ENCODE data around the gene CDKL5.
"Not testable (repeated sequence)": the region's sequence is repeated elsewhere in the genome, so short reads cannot be mapped to it uniquely, and the experiment has no call there.

CDKL5 gene

DNA sequence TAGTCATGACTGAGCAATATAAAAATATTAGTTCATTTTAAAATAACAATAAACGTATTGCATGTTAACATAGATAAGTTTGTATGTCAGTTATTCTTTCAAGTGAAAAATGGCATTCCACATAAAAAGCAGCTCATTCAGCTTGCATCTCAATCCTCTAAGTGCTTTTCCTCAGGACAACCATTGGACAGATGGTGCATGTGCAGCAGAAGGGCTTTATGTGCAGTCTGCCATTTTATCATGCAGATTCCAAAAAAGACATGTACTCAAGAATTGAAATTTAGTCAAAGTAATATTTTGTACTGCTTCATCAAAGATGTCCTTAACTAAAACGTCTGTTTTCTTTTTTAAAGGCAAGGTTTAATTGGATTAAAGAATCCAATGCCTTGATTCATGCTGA, 153.1 kb downstream of the CDKL5 start:
- DNase-seq = no peak

GRCh38 chrX:18579495-18579894, 154.1 kb downstream of the CDKL5 start:
- DNase-seq = no peak

- DNase-seq = no peak
These were observed 157.6 kb downstream of the CDKL5 start for GRCh38 chrX:18582910-18583493.

DNA sequence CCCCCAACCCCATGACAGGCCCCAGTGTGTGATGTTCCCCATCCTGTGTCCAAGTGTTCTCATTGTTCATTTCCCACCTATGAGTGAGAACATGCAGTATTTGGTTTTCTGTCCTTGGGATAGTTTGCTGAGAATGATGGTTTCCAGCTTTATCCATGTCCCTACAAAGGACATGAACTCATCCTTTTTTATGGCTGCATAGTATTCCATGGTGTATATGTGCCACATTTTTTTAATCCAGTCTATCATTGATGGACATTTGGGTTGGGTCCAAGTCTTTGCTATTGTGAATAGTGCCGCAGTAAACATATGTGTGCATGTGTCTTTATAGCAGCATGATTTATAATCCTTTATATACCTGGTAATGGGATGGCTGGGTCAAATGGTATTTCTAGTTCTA, 163.9 kb downstream of the CDKL5 start:
- DNase-seq = not testable (repeated sequence)

DNA sequence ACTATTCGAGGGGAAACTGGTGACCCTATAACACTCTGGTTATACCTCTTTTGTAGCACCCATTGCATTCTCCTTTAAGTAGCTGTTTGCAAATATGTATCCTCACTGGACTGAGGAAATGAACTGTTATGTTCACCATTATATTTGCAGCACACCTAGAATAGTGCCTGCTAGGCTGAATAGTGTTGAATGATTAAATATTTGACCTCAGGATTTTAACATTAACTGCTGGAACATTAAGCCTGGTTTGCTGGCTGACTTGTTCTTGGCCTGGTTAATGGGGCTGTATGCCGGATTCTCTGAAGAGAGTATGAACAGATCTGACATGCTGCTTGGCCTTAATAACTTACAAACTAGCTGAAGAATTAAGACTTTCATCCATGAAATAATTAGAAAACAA, 166.4 kb downstream of the CDKL5 start:
- no peak for DNase-seq

DNA sequence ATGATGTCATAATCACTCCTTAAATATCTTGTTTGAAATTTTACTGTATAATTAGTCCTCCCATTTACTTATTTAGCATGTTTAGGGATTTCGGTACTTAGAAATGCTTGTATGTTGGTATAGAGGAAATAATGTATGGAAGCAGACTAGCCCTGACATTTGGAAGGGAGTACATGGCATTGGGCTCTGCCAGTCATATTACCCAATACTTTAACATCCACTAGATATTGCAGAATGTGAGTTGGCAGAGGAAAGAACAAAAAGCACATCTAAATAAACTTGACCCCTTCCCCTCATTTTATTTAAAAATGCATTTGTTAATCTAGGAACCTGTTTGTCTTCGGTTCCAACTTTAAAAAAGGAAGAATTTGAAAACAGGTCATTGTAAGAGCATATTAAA, 168.7 kb downstream of the CDKL5 start:
- DNase-seq = no peak

DNA sequence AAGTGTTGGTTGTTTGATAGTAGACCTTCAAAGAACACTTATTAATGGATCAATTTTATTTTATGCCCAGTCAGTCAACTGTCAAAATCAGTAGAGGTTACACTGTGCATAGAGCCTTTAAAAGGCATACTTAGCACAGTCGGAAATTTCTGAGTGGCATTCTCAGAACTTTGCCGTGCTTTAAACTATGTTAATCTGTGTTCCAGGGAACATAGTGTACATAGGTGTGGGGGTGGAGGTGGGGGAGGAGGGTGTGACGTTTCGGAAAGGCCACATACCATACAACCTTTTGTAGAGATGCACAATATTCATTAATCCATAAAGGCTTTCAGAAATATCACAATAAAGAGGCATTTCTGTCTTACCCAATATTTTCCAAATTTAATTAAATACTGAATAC, 170.7 kb downstream of the CDKL5 start:
- no peak for DNase-seq

DNA sequence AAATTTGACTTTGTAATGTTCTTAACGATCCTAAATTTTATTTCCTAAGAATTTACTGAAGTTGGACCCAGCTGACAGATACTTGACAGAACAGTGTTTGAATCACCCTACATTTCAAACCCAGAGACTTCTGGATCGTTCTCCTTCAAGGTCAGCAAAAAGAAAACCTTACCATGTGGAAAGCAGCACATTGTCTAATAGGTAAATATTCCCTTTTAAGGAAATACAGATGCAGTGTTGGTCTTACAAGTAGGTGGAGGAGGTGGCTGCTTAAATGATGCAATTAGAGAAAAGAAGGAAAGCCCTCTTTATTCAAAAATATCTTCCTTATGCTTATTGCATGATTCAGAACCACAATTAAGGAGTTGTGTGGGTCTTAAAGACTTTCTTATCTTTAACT, 173.0 kb downstream of the CDKL5 start:
- DNase-seq = no peak

DNA sequence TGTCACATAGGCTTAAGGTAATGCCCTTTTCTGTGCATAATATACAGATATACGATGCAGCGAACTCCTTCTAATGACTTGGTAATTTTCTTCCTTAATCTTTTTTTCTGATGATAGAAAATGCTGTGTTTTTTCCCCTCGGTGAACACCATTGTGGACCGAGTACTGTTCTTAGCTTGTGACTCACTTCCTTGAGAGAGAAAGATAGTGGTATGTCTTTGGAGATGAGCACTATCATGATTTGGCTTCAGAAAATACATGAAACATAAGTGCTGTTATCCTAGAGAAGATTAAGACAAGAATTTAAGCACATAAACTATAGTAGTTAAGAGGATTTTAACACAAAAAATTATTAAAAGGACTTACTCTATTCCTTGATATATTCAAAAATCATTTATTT, 182.6 kb downstream of the CDKL5 start:
- DNase-seq = no peak

DNA sequence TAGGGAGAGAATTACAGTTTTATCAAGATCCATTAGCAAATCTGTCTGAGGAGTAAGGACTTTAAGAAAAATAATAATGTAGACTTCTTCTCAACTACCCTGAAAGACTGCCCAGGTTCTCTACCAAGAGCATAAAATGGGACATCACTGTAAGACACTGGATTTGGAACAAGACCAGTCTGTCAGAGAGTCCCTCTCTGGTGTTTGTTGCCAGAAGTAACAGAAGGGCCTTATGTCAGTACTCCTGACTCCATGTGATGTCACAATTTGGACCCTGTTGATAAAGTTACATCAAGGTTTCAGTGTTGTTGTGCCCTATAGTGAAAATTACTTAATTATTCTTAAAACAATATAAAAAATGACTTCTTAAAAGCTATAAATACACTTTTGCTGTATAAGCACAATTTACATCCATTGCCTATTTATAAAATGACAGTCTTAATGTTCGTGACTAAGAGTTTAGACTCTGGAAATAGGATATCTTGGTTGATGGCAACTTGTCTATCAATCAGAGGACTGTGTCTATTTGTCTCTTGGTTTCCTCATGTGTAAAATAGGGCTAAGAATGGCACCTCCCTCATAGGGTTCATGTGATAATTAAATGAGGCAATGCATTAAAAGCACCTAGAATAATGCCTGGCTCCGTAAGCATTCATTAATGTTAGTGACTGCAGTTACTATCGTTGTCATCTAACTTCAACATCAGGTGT, 188.7 kb downstream of the CDKL5 start:
- DNase-seq = no peak

DNA sequence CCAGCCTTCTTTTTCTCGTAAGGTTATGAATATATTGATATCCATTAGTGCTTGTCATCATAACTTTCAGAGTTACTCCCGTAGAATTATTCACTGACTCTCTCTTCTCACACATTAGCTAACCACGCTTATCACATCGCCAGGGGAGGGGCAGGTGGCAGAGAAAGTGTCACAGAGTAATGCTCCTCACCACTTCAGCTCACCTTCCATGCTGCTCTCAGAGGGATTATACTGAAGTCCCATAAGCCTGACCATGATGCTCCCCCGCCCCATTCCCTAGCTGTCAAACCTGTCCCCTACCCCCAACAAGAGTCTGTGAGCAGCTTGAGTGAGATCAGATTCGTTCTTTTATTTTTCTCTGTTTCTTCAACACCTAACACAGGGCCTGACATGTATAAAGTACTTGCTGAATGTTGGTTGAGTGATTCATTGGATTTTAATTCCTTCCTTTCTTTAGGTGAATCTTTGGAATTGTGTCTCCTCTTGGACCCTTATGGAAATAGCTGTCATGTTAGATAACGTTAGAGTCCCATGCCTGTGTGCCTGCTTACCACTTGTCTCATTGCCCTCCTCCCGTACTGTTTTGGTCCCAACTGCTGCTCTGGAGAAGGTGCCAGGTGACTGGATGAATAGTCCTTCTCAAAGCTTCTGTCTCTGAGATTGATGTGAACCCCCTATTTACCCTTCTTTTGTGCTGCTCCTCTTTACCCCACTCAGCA, 191.4 kb downstream of the CDKL5 start:
- no peak for DNase-seq

GRCh38 chrX:18617407-18617750, 192.0 kb downstream of the CDKL5 start:
- no peak for DNase-seq

- no peak for DNase-seq
These were observed 193.9 kb downstream of the CDKL5 start for GRCh38 chrX:18619288-18619687.

DNA sequence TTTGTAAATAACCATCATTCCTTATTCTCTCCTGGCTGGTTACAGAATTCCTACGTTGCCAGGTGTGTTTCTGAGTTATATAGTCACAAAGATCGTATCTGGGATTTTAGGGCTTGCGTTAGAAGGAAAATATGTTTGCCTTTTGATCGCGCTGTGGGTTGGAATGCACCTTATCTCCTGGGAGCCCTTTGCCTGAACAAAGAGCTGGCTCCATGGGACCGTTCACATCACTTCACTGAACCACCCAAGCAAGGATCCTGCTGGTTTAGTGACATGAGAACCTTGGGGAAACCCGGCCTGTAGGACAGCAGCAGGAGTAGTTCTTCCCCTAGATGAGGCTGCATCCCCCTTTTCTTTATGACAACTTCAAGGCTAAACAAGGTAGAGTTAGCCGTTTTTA, 194.9 kb downstream of the CDKL5 start:
- no peak for DNase-seq

GRCh38 chrX:18624599-18624998, 199.2 kb downstream of the CDKL5 start:
- DNase-seq = no peak

GRCh38 chrX:18630934-18631333, 205.5 kb downstream of the CDKL5 start:
- DNase-seq = no peak

DNA sequence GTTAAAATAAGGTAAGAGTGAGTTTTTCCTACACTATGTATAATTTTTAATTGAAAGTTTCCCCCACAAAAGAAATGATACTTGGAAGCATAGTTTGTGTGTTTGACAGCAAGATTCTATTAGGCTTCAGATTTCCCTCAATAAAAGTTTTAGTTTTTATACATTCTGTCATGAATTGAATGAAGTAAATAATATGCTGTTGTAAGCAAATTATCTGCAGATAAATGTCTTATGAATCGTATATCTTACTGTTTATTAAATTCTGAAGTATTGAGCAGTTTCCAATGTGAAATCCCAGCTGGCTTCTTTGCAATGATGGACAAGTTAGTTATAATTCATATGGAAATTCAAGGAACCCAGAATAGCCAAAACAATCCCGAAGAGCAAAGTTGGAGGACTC, 213.0 kb downstream of the CDKL5 start:
- DNase-seq = no peak

DNA sequence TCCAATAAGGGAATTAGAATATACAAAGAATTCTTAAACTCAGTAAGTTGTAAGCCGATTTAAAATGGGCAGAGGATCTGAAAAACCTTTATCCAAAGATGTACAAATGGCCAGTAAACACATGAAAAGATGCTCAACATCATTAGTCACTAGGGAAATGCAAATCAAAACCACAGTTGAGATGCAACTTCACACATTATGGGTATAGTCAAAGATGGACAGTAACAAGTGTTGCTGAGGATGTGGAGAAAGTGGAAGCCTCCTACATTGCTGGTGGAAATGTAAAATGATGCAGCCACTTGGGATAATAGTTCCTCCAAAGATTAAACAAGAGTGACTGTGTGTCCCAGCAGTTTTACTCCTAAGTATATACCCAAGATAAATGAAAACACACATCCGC, 213.9 kb downstream of the CDKL5 start:
- no peak for DNase-seq

GRCh38 chrX:18640686-18641085, 215.3 kb downstream of the CDKL5 start:
- peak; percentile 49 for DNase-seq

GRCh38 chrX:18643243-18643642, 217.8 kb downstream of the CDKL5 start:
- DNase-seq = peak; percentile 38

DNA sequence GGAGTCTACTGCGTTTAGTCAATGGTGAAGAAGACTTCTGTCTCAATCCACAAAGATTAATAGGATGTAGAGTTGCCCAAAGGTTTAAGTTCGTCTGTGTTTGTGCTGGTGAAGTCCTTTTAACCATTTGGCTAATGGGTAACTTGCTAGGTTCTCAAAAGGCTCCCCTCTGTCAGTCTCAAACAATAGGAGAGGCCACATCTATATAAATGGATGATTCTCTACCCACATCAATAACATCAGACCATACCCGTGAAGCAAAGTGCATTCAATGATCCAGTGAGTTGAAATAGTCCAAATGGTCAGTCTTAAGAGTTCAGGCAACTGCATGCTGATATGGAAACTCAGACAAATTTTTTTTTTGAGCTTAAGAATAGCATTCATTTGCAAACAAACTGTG, 218.4 kb downstream of the CDKL5 start:
- no peak for DNase-seq

- no peak for DNase-seq
These were observed 222.2 kb downstream of the CDKL5 start for GRCh38 chrX:18647621-18648020.

DNA sequence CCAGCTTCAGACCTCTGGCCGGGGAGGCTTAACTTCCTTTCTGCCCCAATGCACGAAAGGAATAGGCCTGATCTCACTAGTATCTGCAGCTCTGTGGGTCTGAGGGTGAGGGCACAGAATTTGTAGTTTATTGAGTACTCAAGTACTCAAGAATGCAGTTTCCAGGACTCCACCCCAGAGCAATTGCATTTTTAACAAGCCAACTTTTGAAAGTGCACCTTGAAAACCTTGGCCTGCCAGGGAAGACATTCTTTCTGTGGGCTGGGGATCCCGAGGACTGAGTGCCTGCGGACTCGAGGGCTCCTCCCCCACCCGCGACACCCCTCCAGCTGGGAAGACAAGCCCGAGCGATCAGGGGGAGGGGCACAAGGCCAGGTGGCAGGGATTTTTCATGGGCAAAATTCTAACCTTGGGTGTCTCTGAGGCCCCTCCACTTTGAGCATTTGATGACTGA, 224.1 kb downstream of the CDKL5 start:
- DNase-seq = peak; percentile 12

DNA sequence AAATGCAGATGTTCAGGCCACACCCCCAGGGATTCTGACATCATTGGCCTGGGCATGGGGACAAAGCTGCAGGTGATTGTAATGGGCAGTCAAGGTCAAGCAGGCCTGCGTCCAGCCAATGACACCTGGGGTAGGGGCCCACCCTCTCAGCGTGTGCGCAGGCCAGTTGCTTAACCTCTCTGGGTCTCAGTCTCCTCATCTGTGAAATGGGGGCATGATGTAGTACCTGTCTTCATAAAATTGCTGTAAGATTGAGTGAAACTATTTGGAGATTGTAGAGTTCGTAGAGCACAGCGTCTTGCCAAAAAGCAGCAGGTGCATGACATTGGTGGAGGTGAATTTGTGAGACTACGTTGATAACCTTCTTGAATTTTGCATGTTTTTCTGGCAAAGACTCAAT, 225.3 kb downstream of the CDKL5 start:
- no peak for DNase-seq

DNA sequence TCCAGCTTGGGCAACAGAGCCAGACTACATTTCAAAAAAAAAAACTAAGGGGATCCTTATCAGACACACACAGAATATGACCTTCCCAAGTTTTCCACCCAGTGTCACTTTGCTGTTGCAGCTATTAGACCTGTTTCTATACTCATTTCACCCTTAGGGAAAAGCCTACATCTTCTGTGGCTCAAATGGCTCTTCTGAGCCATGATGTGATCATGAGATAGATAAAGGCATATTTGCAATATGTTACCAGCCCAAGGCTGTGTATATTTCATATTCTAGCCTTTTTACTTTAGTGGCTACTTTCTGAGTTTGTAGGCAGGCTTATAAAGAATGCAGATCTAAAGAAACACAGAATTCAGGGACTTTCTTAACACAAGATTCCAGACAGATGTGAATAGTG, 227.2 kb downstream of the CDKL5 start:
- no peak for DNase-seq

All from NCI-H510A treated with DMSO at 0.1 percent for 48 hours (cell line).